Pancreas (tissue), 10 donors: Measurements from ENCODE around the gene TRAPPC3. TPM values are rescaled to one million over a fixed set of nuclear protein-coding genes. Genes with fewer than 3 reads are reported as not detected.

Experiments used
- ATAC-seq, 4 donors: fragments of 200-7000 bp; cut with Tn5 transposase; one replicate each; pipeline versions ENCODE4 v1.8.0 to v1.9.1; 2020; ENCODE audit warnings: mild to moderate bottlenecking in 4 of 4, moderate library complexity in 4 of 4
- DNase-seq, 6 donors: peaks; one replicate each; pipeline ENCODE4 v3.0.0-alpha.2; 2020
- FAIRE-seq: peaks from 2 replicates; lab custom pipeline; 2012; peaks lifted over from hg19 to GRCh38; lab: Jason Lieb, UNC
- H3K27ac ChIP-seq, 4 donors: fragments of 200-600 bp; sonication (generic); 1 replicate in 3 of 4; 2 replicates in 1 of 4; pipeline versions ENCODE4 v1.5.0 to v1.8.0; 2020
- H3K27me3 ChIP-seq, 4 donors: fragments of 200-600 bp; one replicate each; pipeline ENCODE4 v1.8.0; 2021
- H3K36me3 ChIP-seq, 3 donors: fragments of 200-600 bp; sonication (generic) in 1 of 3; one replicate each; pipeline versions ENCODE4 v1.5.0 to v1.8.0; 2020 to 2021
- H3K4me1 ChIP-seq, 3 donors: fragments of 200-600 bp; one replicate each; pipeline ENCODE4 v1.8.0; 2021
- H3K4me3 ChIP-seq, 4 donors: fragments of 200-600 bp; sonication (generic) in 2 of 4; one replicate each; pipeline versions ENCODE4 v1.5.0 to v1.8.0; 2020 to 2021
- H3K9me3 ChIP-seq, 4 donors: fragments of 200-600 bp; one replicate each; pipeline ENCODE4 v1.8.0; 2021
- WGBS, 2 donors: extraction: QIAGEN DNeasy Blood & Tissue Kit; methylation state at CpG; one replicate each; pipeline ENCODE4 v1.1.7; 2013; 5-methylcytosine and 5-hydroxymethylcytosine counted together
- intact Hi-C, 3 donors: fragments of 100-400 bp; cut with DNase I; formaldehyde crosslinking; loops; one replicate each; pipeline versions ENCODE4 v1.11.1 to v1.14.2; 2022
- polyA plus RNA-seq, 2 donors: library from polyadenylated mRNA; stranded (reverse); fragments of 200-250 nt; gene quantifications; one replicate each; pipeline ENCODE4 v1.2.3, GENCODE V29; 2013
- total RNA-seq, 6 donors: library from RNA; stranded (reverse); fragmentation: NEBNext Ultra II Directional in 4 of 6; extraction: Animal tissue kit (Norgen Biotek cat#: 25700) in 4 of 6; gene quantifications; one replicate each; pipeline versions ENCODE4 v1.2.1 to v1.2.4, GENCODE V29; 2021 to 2023
- TF ChIP-seq, protein P1 (sequence below), 4 donors: fragments of 200-600 bp; sonication (generic) in 3 of 4; IDR thresholded peaks; one replicate each; pipeline versions ENCODE4 v1.5.0 to v1.8.0; 2021; ENCODE audit warnings: antibody characterized with exemption in 4 of 4
- donor health status: healthy with polysubstance abuse.
- donor health status: DM: no; HTN: no; CAD: no; lungs with moderate emphysema.
- donor health status: DM: no; HTN: no; CAD: no.
- donor health status: control.
- donor health status: control.
- donor health status: Bipolar disorder and iron deficiency.
- donor health status: DM: yes; HTN: yes; CAD: no.
- donor health status: DM: no; HTN: no; CAD: no.
- donor health status: DM: no; HTN: no; CAD: no.
- donor health status: DM: yes; HTN: yes; CAD: no.

TRAPPC3 gene
- total and polyA plus RNA-seq, 8 donors = 21.8 to 41.5 (median 27.0) TPM

DNA sequence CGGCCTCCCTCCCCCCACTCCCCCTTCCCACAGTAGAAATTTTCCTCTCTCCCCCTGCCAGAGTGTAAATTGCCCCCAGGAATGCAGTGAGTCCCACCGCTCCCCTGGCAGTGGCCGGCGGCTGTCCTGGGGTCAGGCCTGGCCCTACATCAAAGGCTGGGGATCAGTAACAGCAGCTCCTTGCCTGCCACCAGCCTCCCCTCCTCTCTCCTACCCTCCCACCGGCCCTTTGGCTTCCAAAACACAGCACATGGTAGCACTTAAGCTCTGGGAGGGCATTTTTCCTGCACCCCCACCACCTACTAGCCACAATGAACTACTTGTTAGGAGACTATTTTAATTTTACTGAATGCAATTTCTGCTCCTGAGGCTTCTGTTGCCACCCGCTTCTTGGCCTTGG, 15.3 kb downstream of the TRAPPC3 start:
- no peaks in the 10 kb centered on the region for H3K9me3 ChIP-seq
- peaks cover 0 to 3% (median 0%) of the 10 kb centered on the region in 3 donors for H3K4me1 ChIP-seq
- peaks cover 0 to 18% (median 4%) of the 10 kb centered on the region in 3 donors for H3K36me3 ChIP-seq
- intact Hi-C loops = no loop called here
- no peak for DNase-seq
- no peak overlapping the region for H3K4me3 ChIP-seq
- peak in 1 of 4 donors; percentile 2 for ATAC-seq
- TF ChIP-seq, protein P1, sequence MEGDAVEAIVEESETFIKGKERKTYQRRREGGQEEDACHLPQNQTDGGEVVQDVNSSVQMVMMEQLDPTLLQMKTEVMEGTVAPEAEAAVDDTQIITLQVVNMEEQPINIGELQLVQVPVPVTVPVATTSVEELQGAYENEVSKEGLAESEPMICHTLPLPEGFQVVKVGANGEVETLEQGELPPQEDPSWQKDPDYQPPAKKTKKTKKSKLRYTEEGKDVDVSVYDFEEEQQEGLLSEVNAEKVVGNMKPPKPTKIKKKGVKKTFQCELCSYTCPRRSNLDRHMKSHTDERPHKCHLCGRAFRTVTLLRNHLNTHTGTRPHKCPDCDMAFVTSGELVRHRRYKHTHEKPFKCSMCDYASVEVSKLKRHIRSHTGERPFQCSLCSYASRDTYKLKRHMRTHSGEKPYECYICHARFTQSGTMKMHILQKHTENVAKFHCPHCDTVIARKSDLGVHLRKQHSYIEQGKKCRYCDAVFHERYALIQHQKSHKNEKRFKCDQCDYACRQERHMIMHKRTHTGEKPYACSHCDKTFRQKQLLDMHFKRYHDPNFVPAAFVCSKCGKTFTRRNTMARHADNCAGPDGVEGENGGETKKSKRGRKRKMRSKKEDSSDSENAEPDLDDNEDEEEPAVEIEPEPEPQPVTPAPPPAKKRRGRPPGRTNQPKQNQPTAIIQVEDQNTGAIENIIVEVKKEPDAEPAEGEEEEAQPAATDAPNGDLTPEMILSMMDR (IDR thresholded peaks at IDR 0.05) = no peak
- H3K27ac ChIP-seq = peak overlapping the region in 3 of 4 donors; percentile 5 to 53 (median 33)
- no peaks in the 10 kb centered on the region for H3K27me3 ChIP-seq
- WGBS, 2 donors = 43 to 56% methylated on average over 6 of the region's 6 CpGs
- no peak for FAIRE-seq

DNA sequence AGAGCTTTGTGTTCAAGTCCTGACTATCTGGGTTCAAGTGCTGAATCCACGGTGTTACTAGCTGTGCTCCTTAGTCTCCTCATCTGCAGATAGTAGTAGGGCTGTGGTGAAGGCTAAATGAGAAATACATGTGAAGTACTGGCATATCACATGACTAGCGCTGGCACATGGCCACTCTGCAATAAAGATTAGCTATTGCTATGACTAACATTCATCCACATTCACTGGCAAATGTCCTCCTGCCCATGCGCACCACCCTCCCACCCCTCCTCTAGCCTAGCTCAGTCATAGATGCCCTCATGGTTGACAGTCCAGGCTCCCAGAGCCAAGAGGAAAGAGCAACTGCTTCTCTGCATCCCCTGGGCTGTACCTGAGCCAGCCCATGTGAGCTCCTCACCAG, 15.8 kb downstream of the TRAPPC3 start:
- H3K36me3 ChIP-seq = peaks cover 0 to 18% (median 4%) of the 10 kb centered on the region in 3 donors
- ATAC-seq (peak; percentile 92 to 96 (median 93)), DNase-seq (peak; percentile 77 to 95 (median 88)), FAIRE-seq (no peak)
- H3K27ac ChIP-seq = peak overlapping the region in 2 of 4 donors; percentile 33 to 53
- 27 to 33% methylated on average over 3 of the region's 3 CpGs for WGBS, 2 donors
- no peak overlapping the region for H3K4me3 ChIP-seq
- no peaks in the 10 kb centered on the region for H3K9me3 ChIP-seq
- intact Hi-C loops = no loop called here
- no peaks in the 10 kb centered on the region for H3K27me3 ChIP-seq
- TF ChIP-seq, protein P1 (IDR thresholded peaks at IDR 0.05) = no peak
- peaks cover 0 to 3% (median 0%) of the 10 kb centered on the region in 3 donors for H3K4me1 ChIP-seq

DNA sequence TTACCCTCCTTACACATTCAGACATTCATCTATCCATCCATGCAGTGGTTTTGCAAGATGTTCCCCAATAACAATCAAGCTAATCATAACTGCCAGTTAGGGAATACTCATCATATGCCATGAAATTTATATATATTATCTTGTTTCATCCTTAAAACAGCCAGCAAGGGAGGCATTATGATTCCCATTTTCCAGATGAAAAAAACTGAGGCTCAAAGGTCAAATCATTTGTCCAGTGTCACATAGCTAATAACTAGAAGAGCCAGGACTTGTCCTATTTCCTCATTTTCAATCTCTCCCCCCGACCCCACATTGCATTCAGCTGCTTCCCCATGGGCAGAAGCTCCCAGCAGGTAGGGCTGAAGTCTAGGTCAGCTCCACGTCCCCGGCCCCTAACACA, 17.3 kb downstream of the TRAPPC3 start:
- intact Hi-C loops = no loop called here
- 72 to 84% methylated on average over 3 of the region's 3 CpGs for WGBS, 2 donors

DNA sequence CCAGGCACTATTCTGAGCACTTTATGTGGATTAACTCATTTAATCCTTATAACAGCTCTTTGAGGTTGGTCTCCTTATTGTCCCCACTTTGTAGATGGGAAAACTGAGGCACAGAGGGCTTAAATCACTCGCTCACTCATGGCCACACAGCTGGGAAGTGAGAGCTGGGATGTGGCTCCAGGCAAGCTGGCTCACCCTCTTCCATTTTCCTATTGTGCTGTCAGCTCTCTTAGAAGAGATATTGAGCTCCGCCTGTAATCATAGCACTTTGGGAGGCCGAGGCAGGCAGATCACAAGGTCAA, 20.4 kb downstream of the TRAPPC3 start:
- intact Hi-C loops = no loop called here
- 83 to 94% methylated on average over 3 of the region's 3 CpGs for WGBS, 2 donors
- ATAC-seq (no peak), DNase-seq (no peak), FAIRE-seq (no peak)
- no peaks in the 10 kb centered on the region for H3K27me3 ChIP-seq
- no peak overlapping the region for H3K27ac ChIP-seq
- TF ChIP-seq, protein P1 (IDR thresholded peaks at IDR 0.05) = no peak
- peaks cover 0 to 3% (median 0%) of the 10 kb centered on the region in 3 donors for H3K4me1 ChIP-seq
- no peaks in the 10 kb centered on the region for H3K9me3 ChIP-seq
- H3K4me3 ChIP-seq = no peak overlapping the region
- H3K36me3 ChIP-seq = no peaks in the 10 kb centered on the region

More for the DNA sequence above, 17.3 kb downstream of the TRAPPC3 start:
- H3K36me3 ChIP-seq = peaks cover 0 to 10% (median 0%) of the 10 kb centered on the region in 3 donors
- H3K4me1 ChIP-seq = peaks cover 0 to 3% (median 0%) of the 10 kb centered on the region in 3 donors
- H3K27ac ChIP-seq = no peak overlapping the region
- H3K4me3 ChIP-seq = no peak overlapping the region
- DNase-seq = no peak
- TF ChIP-seq, protein P1 (IDR thresholded peaks at IDR 0.05) = no peak
- no peak for ATAC-seq
- no peaks in the 10 kb centered on the region for H3K9me3 ChIP-seq
- no peak for FAIRE-seq
- no peaks in the 10 kb centered on the region for H3K27me3 ChIP-seq

DNA sequence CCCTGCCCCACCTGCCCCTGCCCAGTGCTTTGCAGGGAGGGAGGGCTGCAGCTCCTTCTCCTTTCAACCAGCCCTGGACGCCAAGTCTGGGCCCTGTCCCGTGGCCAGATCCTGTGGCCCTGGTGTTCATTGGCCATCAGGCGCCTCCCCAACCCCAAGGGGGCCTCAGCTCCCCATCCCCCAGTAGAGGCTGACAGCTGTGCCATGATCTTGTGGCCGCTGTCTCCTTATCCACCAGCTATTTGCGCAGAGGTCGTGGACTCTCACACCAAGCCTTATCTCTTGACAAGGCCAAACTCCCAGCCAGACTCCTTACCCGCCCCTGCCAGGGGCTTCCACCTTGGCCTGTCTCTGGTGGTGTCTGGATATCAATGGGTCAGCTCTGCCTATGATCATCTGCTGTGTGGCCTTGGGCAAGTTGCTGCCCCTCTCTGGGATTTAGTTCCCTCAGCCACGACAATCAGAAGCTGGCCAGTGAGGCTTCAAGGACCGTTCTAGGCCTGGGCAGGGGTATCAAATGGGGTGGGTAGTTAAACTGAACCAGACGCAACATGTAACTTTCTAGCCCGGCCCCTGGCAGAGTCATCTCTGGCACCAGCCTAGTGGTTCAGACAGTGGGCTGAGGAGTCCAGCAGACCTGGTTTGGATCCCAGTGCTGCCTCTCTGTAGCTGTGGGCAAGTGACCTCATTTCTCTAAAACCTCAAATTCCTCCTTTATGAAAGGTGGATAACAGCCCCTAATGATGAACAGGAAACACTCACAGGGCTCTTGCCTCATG, 21.0 kb downstream of the TRAPPC3 start:
- DNase-seq = no peak
- Histone ChIP-seq H3K36me3 (no peaks in the 10 kb centered on the region), H3K4me3 (no peak overlapping the region), H3K27ac (no peak overlapping the region), H3K4me1 (peaks cover 0 to 3% (median 0%) of the 10 kb centered on the region in 3 donors), H3K9me3 (no peaks in the 10 kb centered on the region), H3K27me3 (no peaks in the 10 kb centered on the region)
- intact Hi-C loops = no loop called here
- ATAC-seq = no peak
- WGBS, 2 donors = 71 to 83% methylated on average over 11 of the region's 11 CpGs
- no peak for FAIRE-seq
- TF ChIP-seq, protein P1 (IDR thresholded peaks at IDR 0.05) = no peak
